Uterus (tissue), 4 donors: ENCODE results near the gene MYH3. TPM values are rescaled to one million over a fixed set of nuclear protein-coding genes. Genes with fewer than 3 reads are reported as not detected.
A peak's percentile ranks its signal among the peaks of the same experiment; 100 is the strongest.

Experiments used
- DNase-seq, 2 donors: peaks; one replicate each; pipeline ENCODE4 v3.0.0-alpha.2; 2019 to 2020
- H3K27ac ChIP-seq, 2 donors: fragments of 200-600 bp; sonication (generic); 1 replicate in 1 of 2; 2 replicates in 1 of 2; pipeline ENCODE4 v1.5.1; 2016 to 2018
- H3K27me3 ChIP-seq, 2 donors: fragments of 200-600 bp; sonication (generic); one replicate each; pipeline ENCODE4 v1.5.1; 2018 to 2019; ENCODE audit warnings: control low read depth in 1 of 2
- H3K36me3 ChIP-seq, 2 donors: fragments of 200-600 bp; sonication (generic); one replicate each; pipeline ENCODE4 v1.5.1; 2019; ENCODE audit warnings: control low read depth in 1 of 2
- H3K4me1 ChIP-seq, 2 donors: fragments of 200-600 bp; sonication (generic); one replicate each; pipeline ENCODE4 v1.5.1; 2018 to 2019; ENCODE audit warnings: control low read depth in 1 of 2
- H3K4me3 ChIP-seq, 2 donors: fragments of 200-600 bp; sonication (generic); 1 replicate in 1 of 2; 2 replicates in 1 of 2; pipeline ENCODE4 v1.5.1; 2018 to 2019; ENCODE audit warnings: mild to moderate bottlenecking in 1 of 2
- H3K9me3 ChIP-seq, 2 donors: fragments of 200-600 bp; sonication (generic); one replicate each; pipeline ENCODE4 v1.5.1; 2019; ENCODE audit warnings: control low read depth in 1 of 2
- POLR2A ChIP-seq, 2 donors: fragments of 450-650 bp; IDR thresholded peaks; one replicate each; pipeline ENCODE4 v1.6.1; 2016; ENCODE audit warnings: antibody characterized with exemption in 2 of 2, mild to moderate bottlenecking in 1 of 2, moderate library complexity in 1 of 2
- intact Hi-C: fragments of 100-400 bp; cut with DNase I; formaldehyde crosslinking; loops from one replicate; pipeline ENCODE4 v1.15.1; 2023; ENCODE audit warnings: low total_unique reads
- total RNA-seq, 4 donors: library from RNA; depleted of rRNA in 3 of 4; stranded (reverse); fragments of >200 nt in 3 of 4; gene quantifications; one replicate each; pipeline versions ENCODE4 v1.1.0 to v1.2.4, GENCODE V29; 2014 to 2023
- TF ChIP-seq, protein P1 (sequence below), 4 experiments: fragments of 200-600 bp in 2 of 4; fragments of 450-650 bp in 2 of 4; sonication (generic) in 2 of 4; IDR thresholded peaks; one replicate each; pipeline ENCODE4 v1.5.1; 2016 to 2019; ENCODE audit warnings: antibody characterized with exemption in 4 of 4, mild to moderate bottlenecking in 2 of 4, moderate library complexity in 1 of 4
- donor health status: DM: yes; HTN: yes; CAD: no.

The MYH3 gene
- total RNA-seq, 4 donors from 2014 or later: under 0.01 to 11.9 (median 3.1) TPM

- Histone ChIP-seq H3K27me3 (no peaks in the 10 kb centered on the region), H3K36me3 (no peaks in the 10 kb centered on the region), H3K9me3 (no peaks in the 10 kb centered on the region), H3K4me3 (no peak overlapping the region), H3K27ac (no peak overlapping the region), H3K4me1 (no peaks in the 10 kb centered on the region)
- DNase-seq: no peak
- TF ChIP-seq POLR2A (IDR thresholded peaks at IDR 0.05): no peak
- TF ChIP-seq, protein P1, sequence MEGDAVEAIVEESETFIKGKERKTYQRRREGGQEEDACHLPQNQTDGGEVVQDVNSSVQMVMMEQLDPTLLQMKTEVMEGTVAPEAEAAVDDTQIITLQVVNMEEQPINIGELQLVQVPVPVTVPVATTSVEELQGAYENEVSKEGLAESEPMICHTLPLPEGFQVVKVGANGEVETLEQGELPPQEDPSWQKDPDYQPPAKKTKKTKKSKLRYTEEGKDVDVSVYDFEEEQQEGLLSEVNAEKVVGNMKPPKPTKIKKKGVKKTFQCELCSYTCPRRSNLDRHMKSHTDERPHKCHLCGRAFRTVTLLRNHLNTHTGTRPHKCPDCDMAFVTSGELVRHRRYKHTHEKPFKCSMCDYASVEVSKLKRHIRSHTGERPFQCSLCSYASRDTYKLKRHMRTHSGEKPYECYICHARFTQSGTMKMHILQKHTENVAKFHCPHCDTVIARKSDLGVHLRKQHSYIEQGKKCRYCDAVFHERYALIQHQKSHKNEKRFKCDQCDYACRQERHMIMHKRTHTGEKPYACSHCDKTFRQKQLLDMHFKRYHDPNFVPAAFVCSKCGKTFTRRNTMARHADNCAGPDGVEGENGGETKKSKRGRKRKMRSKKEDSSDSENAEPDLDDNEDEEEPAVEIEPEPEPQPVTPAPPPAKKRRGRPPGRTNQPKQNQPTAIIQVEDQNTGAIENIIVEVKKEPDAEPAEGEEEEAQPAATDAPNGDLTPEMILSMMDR (IDR thresholded peaks at IDR 0.05): no peak
- intact Hi-C loops: no loop called here
Measured at GRCh38 chr17:10617120-10617505, 40.0 kb downstream of the MYH3 start.

- no peak for TF ChIP-seq POLR2A (IDR thresholded peaks at IDR 0.05)
- TF ChIP-seq, protein P1 (IDR thresholded peaks at IDR 0.05): peak; percentile 76 to 99 (median 88)
- peak; percentile 75 to 78 for DNase-seq
Measured at GRCh38 chr17:10616502-10617119, 40.5 kb downstream of the MYH3 start.

GRCh38 chr17:10614536-10615155, 42.5 kb downstream of the MYH3 start:
- H3K4me3 ChIP-seq: no peak overlapping the region
- no peaks in the 10 kb centered on the region for H3K27me3 ChIP-seq
- peak; percentile 27 to 55 for DNase-seq
- TF ChIP-seq, protein P1 (IDR thresholded peaks at IDR 0.05): peak; percentile 51 to 70 (median 60)
- TF ChIP-seq POLR2A (IDR thresholded peaks at IDR 0.05): no peak
- intact Hi-C loops: no loop called here
- H3K36me3 ChIP-seq: no peaks in the 10 kb centered on the region
- H3K9me3 ChIP-seq: no peaks in the 10 kb centered on the region
- no peak overlapping the region for H3K27ac ChIP-seq
- H3K4me1 ChIP-seq: no peaks in the 10 kb centered on the region

More at GRCh38 chr17:10616502-10617119, 40.5 kb downstream of the MYH3 start:
- Histone ChIP-seq H3K36me3 (no peaks in the 10 kb centered on the region), H3K27ac (no peak overlapping the region), H3K4me3 (no peak overlapping the region), H3K27me3 (no peaks in the 10 kb centered on the region), H3K4me1 (no peaks in the 10 kb centered on the region), H3K9me3 (no peaks in the 10 kb centered on the region)
- intact Hi-C loops: no loop called here

DNA sequence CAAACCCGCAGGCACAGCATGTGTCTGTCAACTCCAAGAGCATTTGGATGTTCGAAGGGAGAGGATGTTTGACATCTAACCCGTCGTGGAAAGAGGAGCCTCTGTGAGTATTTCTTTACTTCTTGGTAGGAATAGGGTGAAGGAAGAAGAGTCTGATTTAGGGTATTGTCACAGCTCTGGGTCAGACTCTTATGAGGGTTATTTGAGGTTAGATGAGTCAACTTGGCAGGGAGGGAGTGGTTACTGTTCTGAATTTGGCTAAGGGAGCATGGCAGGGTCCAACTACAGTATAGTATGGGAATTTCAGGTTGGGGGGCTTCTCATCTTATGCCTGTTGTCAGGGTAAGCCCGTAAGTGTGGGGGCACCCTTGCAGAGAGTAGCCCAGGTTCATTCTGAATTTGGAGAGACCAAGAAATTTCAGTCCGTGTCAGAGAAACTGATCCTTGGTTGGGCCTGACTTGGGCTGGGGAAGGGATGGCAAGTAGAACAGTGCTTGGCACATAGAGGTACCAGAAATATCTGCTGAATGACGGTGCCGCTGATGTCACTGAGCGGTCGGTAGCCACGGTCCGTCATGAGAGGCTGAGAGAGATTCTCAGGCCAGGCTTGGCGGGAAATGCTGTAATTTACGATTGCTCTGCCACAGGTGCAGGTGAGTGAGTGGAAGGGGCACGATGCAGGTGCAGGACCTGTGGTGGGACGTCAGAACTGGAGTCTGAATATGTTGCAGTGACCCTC, 43.2 kb downstream of the MYH3 start:
- Histone ChIP-seq H3K27ac (peak overlapping the region in 1 of 2 donors; percentile 8), H3K4me1 (no peaks in the 10 kb centered on the region)
- intact Hi-C loops: no loop called here

More for the DNA sequence above, 43.2 kb downstream of the MYH3 start:
- no peaks in the 10 kb centered on the region for H3K36me3 ChIP-seq
- no peaks in the 10 kb centered on the region for H3K9me3 ChIP-seq
- TF ChIP-seq, protein P1 (IDR thresholded peaks at IDR 0.05): no peak
- no peak for TF ChIP-seq POLR2A (IDR thresholded peaks at IDR 0.05)
- H3K27me3 ChIP-seq: no peaks in the 10 kb centered on the region
- no peak for DNase-seq
- no peak overlapping the region for H3K4me3 ChIP-seq
